MG63 (cell line): Measurements from ENCODE around the gene GNG7. TPM values are rescaled to one million over a fixed set of nuclear protein-coding genes. Genes with fewer than 3 reads are reported as not detected.
A peak's percentile ranks its signal among the peaks of the same experiment; 100 is the strongest.

ENCODE experiments used
- DNase-seq: peaks from one replicate; pipeline ENCODE4 v3.0.0-alpha.2; 2020
- H3K27me3 ChIP-seq: fragments of 250-450 bp; sonication (Bioruptor Pico); 2 replicates; pipeline ENCODE4 v1.5.1; 2020; ENCODE audit warnings: mild to moderate bottlenecking, moderate library complexity
- H3K36me3 ChIP-seq: fragments of 250-450 bp; sonication (Bioruptor Pico); 2 replicates; pipeline ENCODE4 v1.5.1; 2020; ENCODE audit warnings: mild to moderate bottlenecking, moderate library complexity
- H3K4me3 ChIP-seq: fragments of 250-450 bp; sonication (Bioruptor Pico); 2 replicates; pipeline ENCODE4 v1.5.1; 2020; ENCODE audit warnings: mild to moderate bottlenecking, moderate library complexity
- H3K9me3 ChIP-seq: fragments of 250-450 bp; sonication (Bioruptor Pico); 2 replicates; pipeline ENCODE4 v1.5.1; 2020; ENCODE audit warnings: mild to moderate bottlenecking, moderate library complexity
- total RNA-seq: library from RNA; depleted of rRNA; stranded (reverse); fragments of >200 nt; shearing (Covaris generic); gene quantifications from 2 replicates; pipeline ENCODE4 v1.2.3, GENCODE V29; 2014; ENCODE audit warnings: low replicate concordance

Gene GNG7
- total RNA-seq, 1 experiment from 2014 or later, result 0.20 TPM

DNA sequence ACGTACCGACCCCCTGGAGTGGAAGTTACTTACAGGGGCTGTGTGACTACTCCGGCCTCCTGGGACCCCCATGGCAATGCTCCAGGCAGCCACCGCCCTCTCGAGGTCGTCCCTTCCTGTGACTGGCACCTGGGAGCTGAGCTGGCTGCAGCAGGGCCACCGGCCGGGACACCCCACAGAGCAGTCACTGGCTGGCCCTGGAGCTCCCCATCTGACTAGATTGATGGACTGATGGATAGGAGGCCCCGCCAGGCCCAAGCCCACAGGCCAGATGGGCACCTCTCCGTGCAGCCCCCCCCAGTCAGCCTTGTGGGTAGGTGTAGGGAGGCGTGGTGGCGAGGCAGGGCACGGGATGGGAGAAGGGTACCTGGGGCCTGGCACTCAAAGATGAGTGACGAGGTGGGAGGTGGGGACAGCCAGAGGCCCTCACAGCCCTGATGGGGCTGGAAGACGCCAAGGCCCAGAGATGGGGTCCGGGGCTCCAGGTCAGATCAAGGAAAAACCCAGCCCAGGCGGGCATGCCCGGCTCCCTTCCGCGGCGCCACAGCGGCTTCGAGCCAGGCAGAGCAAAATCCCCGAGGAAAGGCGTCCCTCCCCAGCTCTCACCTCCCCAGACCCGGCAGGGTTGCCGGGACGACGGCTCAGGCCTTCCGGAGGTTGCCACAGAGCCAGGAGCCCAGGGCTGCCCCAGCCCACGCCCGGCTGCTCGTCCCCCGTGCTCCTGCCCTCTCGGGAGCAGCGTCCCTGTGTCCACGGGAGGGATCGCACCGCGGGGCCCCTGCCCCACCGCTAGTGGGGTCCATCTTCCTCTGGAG lies 28.9 kb upstream of the GNG7 start:
- Histone ChIP-seq H3K27me3 (no peaks in the 10 kb centered on the region), H3K9me3 (no peaks in the 10 kb centered on the region), H3K4me3 (no peak overlapping the region), H3K36me3 (peaks cover 4% of the 10 kb centered on the region; the same call in 1 of the 2 replicates)
- no peak for DNase-seq

DNA sequence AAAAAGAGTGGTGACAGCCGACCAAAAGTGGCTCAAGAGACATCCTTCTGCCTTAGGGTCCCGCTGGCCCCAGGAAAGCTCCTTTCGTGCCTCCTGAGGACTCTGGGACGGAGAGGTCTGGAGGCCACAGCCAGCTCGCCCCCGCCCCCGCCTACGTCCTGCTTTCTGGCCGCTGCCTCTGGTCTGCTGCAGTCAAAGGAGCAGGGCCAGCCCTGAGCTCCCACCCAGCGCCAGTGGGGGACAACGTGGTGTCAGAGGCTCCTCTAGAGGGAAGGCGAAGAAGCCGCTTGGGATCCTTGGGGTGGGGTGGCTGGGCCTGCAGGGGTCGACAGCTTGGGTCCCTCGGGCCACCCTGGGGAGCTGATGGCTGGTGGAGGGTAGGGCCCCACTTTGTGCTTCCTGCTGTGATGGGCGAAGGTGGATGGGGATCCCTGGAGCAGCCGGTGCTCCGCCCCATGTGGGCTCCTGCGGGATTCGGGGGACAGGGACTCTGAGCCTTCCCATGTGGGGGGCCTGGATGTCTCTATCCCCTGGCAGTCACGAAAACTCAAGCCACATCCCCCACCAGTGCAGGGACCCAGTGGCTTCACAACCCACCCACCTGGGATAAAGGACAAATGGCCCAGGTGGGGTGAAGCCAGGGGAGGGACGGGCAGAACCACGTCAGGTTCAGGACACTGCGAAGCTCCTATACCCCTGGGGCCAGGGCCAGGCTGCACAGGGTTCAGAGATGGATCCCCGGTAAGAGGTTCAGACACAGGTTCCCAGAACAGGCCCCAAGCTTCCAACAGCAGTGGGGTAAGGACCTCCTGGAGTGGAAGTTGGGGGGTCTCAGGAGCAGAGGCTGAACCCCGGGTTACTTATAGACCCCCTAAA lies 27.7 kb upstream of the GNG7 start:
- no peak overlapping the region for H3K4me3 ChIP-seq
- no peaks in the 10 kb centered on the region for H3K27me3 ChIP-seq
- no peaks in the 10 kb centered on the region for H3K36me3 ChIP-seq
- H3K9me3 ChIP-seq, result no peaks in the 10 kb centered on the region
- DNase-seq, result no peak

DNA sequence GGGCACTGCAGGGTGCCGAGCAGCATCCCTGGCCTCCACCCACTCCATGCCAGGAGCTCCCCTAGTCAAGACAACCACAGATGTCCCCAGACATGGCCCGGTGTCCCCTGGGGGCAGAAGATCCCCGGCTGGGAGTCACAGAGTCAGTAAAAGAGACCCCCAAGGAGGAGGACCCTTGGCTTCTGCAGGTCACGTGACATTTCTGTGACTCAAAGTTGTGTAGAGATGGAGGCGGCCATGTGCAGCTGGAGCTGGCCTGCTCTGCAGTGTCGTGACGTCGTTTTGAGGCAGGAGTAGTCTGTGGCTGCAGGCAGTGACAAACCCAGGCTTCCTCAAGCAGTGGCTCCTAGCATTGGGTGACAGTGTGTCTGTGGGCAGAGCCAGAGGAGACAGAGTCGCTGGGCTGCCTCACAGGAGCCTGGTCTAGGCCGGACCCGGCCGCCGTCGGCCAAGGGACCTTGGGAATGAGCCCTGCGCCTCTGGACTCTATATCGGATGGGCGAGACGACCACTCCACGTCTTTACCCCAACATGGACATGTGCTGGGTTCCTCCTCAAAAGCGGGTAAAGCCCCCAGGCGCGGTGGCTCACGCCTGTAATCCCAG lies 26.4 kb upstream of the GNG7 start:
- DNase-seq, result no peak
- Histone ChIP-seq H3K4me3 (no peak overlapping the region), H3K27me3 (no peaks in the 10 kb centered on the region), H3K36me3 (no peaks in the 10 kb centered on the region), H3K9me3 (no peaks in the 10 kb centered on the region)

DNA sequence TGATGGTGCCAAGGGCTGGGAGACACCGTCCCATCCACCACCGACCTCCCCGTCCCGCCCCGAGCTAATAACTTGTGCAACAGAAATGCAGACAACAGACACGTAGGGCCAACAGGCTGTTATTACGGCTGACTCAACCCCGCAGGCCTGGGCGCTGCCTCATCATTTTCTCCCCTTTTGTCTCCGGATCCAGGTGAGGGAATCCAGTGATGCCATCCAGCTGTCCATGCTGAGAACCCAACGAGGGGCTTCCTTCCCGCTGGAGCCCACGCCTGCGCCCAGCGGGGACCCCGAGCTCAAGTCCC lies 25.1 kb upstream of the GNG7 start:
- no peaks in the 10 kb centered on the region for H3K27me3 ChIP-seq
- H3K9me3 ChIP-seq, result no peaks in the 10 kb centered on the region
- no peaks in the 10 kb centered on the region for H3K36me3 ChIP-seq
- H3K4me3 ChIP-seq, result no peak overlapping the region
- DNase-seq, result no peak

DNA sequence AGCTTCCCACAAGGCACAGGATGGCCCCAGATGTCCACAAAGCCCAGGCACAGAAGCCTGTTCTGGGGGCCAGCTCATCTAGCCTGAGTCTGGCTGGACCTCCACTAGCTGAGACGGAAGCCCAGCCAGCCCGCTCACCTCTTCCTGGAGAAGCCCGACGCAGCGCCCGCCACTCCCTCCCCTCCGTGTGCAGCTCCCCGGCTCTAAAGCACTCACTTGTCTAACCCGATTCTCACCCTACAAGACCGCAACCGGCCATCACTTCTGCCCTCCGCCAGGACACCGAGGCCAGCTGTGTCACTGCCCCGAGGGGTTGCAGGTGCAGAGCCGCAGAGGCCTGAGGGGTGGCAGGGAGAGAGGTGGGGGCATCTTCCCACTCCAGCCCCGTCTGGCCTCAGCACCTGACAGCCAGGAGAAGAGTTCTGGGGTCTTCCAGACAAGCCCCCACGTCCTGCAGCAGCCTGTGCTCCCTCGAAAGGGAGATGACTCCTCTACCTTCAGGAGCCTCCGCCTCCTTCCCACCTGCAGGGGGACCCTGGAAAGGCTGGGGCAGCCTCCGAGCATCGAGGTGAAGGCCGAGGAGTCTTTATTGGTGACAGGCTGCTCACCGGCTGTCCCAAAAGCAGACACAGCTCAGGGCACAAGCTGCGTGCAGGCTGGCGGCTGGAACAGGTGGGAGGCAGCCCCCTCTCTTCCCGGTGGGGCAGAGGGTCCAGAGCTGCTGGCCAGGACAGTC lies 24.6 kb upstream of the GNG7 start:
- DNase-seq, result no peak
- H3K36me3 ChIP-seq, result no peaks in the 10 kb centered on the region
- H3K27me3 ChIP-seq, result no peaks in the 10 kb centered on the region
- no peaks in the 10 kb centered on the region for H3K9me3 ChIP-seq
- H3K4me3 ChIP-seq, result no peak overlapping the region

DNA sequence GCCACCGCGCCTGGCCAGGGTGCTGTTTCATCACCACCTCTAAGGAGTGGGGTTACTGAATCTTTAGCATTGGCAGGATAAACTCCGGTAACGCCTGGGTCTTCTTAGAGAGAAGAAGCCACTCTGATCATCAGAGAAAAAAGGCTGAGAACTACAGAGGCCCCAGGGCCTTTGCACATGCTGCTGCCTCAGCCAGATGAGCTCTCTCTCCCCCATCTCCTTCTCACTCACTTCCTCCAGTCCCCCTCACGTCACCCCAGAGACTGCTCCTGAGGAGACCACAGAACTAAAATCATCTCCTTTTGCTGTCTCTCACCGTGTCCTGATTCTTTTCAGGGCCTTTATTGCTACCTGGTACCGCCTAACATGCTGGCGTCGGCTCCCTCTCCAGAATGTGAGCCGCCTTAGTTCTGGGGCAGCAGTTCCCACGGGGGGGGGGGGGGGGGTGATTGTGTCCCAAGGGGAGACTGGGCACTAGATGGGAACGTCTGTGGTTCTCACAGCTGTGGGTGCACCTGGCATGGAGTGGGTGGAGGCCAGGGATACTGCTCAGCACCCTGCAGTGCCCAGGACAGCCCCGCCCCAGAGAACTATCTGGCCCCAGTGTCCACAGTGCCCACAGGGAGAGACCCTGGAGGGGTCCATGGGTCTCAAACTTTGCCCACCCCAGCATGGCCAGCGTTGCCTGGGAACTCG lies 23.8 kb upstream of the GNG7 start:
- Histone ChIP-seq H3K27me3 (no peaks in the 10 kb centered on the region), H3K4me3 (no peak overlapping the region), H3K36me3 (no peaks in the 10 kb centered on the region), H3K9me3 (no peaks in the 10 kb centered on the region)
- DNase-seq, result no peak

DNA sequence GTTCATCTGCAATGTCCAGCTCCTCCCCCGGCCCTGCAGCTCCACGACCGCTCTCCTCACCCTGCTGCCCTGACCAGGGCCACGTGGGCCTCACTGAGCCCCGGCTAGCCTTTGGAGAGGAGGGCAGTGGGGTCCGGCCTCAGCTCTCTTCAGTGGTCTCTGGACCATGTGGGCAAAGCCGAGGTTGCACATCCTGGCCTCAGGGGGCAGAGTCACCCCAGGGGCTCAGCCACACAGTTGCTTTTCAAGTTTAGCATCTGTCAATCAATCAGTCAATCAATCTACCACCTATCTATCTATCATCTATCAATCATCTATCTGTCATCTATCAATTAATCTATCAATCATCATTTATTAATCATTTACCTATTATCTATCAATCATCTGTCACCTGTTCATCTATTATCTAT lies 21.7 kb upstream of the GNG7 start:
- no peaks in the 10 kb centered on the region for H3K36me3 ChIP-seq
- no peaks in the 10 kb centered on the region for H3K27me3 ChIP-seq
- no peak overlapping the region for H3K4me3 ChIP-seq
- H3K9me3 ChIP-seq, result no peaks in the 10 kb centered on the region
- DNase-seq, result no peak

DNA sequence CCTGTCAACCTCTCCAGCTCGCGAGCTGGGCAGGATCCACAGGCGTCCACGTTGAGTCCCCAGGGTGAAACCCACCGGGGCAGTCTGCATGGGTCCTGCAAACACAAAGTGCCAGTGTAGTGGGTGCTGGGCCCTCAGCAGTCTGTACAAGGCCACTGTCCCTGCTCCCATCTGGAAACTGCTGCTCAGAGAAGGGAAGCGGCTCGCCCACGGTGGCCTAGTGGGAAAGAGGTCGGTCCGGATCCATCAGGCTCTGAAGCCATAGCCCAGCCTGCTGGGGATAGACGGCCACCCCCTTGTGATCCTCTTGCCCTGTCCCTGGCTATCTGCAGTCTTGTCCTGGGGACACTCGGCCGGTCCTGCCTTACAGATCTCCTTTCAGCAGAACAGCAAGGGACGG lies 21.3 kb upstream of the GNG7 start:
- no peak for DNase-seq

DNA sequence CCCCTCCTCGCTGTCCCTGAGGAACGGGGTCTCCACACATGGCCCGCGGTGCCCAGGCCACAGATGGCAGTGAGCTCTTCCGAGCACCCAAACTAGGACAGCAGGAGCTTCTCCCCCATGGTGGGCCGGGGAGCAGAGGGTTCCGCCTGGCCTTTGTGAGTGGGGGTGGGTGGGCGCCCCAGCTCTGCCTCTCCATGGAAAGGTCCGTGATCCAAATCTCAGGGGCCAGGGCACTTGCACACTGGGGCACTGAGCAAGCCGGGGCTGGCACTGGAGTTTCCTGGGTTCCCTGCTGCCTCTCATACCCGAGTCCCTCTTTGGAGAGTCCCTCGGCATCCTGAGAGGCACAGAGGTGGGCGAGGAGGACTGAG lies 20.8 kb upstream of the GNG7 start:
- Histone ChIP-seq H3K4me3 (no peak overlapping the region), H3K9me3 (no peaks in the 10 kb centered on the region), H3K36me3 (no peaks in the 10 kb centered on the region), H3K27me3 (no peaks in the 10 kb centered on the region)
- DNase-seq, result no peak

More for the DNA sequence above, 21.3 kb upstream of the GNG7 start:
- H3K4me3 ChIP-seq, result no peak overlapping the region
- no peaks in the 10 kb centered on the region for H3K36me3 ChIP-seq
- H3K27me3 ChIP-seq, result no peaks in the 10 kb centered on the region
- H3K9me3 ChIP-seq, result no peaks in the 10 kb centered on the region

DNA sequence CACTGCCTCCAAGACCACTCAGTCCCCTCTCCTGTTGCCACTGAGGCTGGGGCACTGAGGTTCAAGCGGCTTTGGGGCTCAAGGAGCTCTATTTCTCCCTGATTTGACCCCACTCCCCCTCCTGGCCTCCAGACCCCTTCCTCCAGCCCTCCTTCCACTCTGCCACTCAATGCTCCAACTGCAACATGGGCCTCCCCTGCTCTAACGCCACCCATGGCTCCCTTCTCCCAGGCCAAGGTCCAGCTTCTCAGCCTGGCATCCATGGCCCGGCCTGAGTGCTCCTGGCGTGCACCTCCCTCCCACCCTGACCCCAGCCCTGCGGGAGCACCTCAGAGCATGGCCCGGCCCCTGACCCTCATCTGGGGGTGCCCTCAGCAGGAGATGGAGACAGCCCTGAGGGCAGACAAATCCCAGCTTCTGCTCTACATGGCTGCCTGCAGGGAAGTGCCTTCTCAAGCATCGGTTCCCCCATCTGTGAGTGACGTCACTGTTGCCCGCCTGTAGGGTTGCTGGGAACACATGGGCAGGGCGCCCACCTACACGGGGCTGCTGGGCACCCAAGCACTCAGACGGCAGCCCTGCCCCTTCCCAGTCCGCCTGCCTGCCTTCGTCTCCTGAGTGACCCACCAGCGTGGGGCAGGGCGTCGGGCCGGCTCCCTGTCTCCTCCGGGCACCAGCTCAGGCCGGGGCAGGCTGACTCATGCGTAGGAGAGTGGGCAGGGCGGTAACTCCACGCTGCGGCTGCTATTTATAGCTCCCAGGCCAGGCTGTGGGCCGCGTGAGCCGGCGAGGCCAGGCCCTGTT lies 20.2 kb upstream of the GNG7 start:
- Histone ChIP-seq H3K4me3 (no peak overlapping the region), H3K36me3 (no peaks in the 10 kb centered on the region), H3K27me3 (no peaks in the 10 kb centered on the region), H3K9me3 (no peaks in the 10 kb centered on the region)
- DNase-seq, result peak; percentile 89

DNA sequence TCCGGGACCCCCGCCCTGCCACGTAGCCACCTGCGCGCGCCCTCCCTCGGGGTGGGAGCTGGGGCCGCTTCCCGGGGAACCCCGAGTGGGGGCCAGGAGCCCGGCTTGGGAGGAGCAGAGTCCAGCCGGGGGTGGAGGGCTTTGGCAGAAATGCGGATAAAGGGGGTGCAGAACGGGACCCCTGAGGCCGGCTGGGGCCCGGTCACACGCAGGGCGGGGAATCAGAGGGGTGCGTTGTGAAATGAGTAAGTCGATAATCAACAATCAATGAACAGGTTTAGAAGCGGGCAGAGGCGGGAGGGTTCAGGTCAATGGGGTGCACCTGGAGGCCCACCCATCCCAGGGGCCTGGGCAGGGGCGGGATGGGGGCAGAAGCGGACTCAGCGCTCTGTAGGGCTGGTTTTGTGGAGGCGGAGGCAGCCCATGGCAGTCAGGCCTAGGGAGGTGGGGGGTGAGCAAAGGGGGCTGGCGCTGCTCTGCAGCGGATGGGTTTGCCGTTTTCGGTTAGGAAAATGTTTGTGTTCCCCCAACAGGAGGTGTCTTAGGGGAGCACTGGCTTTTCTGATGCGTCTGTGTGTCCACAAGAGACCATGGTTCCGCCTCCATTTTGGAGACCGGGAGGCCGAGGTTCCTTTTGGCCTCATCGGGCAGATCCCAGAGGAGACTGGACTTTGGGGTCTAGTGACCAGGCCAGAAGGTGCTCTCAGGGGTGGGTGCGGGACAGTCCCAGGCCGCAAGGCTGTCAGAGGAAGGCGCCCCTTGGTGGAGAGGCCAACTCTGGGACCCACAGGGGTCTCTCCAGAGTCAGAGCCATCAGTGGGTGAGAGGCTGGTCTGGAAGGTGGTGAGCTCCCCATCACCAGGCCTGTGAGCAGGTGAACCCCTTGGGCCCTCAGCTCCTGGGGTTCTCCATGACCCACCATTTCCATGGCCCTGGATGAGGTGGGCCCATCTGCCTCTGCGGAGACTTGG lies 19.4 kb upstream of the GNG7 start:
- Histone ChIP-seq H3K36me3 (no peaks in the 10 kb centered on the region), H3K27me3 (no peaks in the 10 kb centered on the region), H3K9me3 (no peaks in the 10 kb centered on the region), H3K4me3 (peak overlapping the region; percentile 37)
- no peak for DNase-seq

DNA sequence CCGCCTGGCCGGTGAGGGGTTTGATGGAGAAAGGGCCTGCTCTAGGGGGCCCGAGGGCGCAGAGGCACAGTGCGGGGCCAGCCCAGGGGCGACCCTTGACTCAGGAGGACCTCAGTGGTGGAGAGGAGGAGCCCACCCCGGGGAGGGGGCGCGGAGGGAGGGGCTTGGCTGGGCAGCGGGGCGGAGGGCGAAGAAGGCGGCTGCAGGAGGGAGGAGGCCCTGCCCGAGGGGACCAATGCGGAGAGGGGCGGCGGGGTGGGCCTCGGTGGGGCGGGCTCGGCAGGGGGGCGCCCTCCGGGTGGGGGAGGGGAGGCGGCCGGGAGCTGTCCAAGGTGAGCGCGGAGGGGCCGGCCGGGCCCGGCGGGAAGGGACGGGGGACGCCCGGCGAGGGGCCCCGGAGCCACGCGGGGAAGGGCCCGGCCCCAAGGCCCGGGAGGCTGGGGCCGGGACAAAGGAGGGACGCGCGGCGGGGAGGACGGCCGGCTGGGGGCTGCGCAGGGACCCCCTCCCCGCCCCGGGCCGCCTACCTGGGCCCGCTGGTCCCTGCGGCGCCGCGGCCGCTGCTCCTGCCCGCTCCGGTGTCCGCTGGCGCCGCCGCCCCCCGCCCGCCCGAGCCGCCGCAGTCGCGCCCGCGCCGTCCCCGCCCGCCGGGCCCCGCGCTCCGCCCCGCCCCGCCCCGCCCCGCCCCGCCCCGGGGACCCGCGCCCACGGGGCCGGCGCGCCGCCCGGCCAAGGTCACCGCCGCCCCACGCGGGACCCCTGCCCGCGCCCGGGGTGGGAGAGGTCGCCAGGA lies 18.5 kb upstream of the GNG7 start, which contains the start of gene DIRAS1:
Gene DIRAS1 (minus strand): TSS at position 596 of the 793 bp plus-strand sequence. CDS start 3,566 bp downstream, outside the sequence.
- Histone ChIP-seq H3K4me3 (peak within 1 kb of the TSS; percentile 54), H3K27me3 (no peaks in the 10 kb centered on the region), H3K9me3 (no peaks in the 10 kb centered on the region), H3K36me3 (no peaks in the 10 kb centered on the region)
- no peak for DNase-seq

DNA sequence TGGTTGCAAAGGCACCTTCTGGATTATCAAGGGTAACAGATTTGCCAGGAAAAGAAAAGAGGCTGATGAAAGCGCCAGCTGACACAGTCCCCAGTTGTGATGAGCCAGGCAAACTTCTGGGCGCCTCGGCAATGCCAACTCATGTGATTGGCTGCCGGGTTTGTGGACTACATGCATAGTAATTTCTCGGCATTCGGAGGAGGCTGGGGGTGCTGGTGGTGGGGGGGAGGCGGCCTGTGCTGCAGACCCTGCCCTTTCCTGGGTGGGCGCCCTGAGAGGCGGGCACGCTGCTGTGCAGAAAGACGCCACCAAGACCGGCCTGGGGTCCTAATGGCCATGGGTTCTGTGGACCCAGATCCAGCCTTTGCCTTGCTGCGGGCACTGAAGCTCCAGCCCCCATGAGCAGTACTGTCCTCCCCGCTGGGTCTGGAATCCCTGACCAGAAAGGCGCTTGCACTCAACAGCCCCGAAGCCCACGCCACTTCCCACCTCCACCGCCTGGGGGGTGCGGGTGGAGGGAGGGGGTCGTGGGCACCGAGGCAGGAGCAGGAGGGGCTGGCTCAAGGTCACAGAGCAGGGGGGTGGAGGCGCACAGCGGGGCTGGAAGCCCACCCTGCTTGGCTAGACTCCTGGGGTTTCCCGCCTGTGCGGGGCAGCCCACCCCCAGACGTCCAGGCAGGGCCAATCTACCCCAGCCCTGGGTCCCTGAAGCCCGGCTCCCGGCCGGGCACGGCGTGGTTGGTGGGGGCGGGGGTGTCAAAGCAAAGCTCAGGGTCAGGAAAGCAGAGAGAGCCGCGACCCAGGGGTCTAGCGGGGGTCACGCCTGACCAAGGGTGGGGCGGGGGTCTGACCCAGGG lies 17.7 kb upstream of the GNG7 start:
- peak; percentile 54 for DNase-seq
- H3K27me3 ChIP-seq, result no peaks in the 10 kb centered on the region
- H3K9me3 ChIP-seq, result no peaks in the 10 kb centered on the region; the same call in 1 of the 2 replicates
- H3K4me3 ChIP-seq, result peak overlapping the region; percentile 54
- H3K36me3 ChIP-seq, result peaks cover 3% of the 10 kb centered on the region; the same call in 1 of the 2 replicates
